ENCODE data around the gene USH2A.

Gene USH2A, protein sequence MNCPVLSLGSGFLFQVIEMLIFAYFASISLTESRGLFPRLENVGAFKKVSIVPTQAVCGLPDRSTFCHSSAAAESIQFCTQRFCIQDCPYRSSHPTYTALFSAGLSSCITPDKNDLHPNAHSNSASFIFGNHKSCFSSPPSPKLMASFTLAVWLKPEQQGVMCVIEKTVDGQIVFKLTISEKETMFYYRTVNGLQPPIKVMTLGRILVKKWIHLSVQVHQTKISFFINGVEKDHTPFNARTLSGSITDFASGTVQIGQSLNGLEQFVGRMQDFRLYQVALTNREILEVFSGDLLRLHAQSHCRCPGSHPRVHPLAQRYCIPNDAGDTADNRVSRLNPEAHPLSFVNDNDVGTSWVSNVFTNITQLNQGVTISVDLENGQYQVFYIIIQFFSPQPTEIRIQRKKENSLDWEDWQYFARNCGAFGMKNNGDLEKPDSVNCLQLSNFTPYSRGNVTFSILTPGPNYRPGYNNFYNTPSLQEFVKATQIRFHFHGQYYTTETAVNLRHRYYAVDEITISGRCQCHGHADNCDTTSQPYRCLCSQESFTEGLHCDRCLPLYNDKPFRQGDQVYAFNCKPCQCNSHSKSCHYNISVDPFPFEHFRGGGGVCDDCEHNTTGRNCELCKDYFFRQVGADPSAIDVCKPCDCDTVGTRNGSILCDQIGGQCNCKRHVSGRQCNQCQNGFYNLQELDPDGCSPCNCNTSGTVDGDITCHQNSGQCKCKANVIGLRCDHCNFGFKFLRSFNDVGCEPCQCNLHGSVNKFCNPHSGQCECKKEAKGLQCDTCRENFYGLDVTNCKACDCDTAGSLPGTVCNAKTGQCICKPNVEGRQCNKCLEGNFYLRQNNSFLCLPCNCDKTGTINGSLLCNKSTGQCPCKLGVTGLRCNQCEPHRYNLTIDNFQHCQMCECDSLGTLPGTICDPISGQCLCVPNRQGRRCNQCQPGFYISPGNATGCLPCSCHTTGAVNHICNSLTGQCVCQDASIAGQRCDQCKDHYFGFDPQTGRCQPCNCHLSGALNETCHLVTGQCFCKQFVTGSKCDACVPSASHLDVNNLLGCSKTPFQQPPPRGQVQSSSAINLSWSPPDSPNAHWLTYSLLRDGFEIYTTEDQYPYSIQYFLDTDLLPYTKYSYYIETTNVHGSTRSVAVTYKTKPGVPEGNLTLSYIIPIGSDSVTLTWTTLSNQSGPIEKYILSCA (N-terminal part only)

DNA sequence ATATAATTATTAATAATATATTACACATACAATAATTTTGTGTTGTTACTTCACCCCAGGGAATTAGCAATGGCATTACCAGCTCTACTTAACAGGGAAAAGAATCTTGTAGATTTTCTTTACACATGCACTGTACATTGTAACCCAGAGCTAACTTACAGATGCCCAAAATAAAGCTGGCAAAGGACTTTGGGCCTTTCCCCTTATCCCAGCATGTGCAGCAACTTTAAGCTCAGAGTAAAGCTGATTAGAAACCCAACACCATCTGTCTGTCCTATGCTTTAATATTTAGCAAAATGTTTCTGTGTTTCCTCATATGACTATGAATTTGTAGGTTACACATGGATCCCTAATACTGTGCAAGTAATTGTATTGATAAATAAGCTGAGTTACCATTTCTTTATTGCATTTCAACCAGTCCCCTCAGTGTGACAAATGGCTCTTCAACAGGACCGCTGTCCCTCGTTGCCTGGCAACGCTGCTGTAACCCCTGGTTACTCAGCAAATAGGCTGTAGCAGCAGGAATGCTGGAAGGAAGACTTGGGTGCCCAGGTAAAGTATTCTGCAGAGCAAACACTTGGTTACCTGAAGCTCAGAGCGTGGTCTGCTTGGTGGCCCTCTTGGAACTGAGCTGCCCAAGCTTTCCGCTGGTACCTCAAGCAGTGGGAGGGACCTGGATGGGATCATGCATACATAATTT is at the start of gene USH2A:
TSS of gene USH2A (minus strand) at position 628 of the 700 bp plus-strand sequence. CDS start 1,112 bp downstream, outside the sequence.
- DNase-seq, result peak; percentile 92

DNA sequence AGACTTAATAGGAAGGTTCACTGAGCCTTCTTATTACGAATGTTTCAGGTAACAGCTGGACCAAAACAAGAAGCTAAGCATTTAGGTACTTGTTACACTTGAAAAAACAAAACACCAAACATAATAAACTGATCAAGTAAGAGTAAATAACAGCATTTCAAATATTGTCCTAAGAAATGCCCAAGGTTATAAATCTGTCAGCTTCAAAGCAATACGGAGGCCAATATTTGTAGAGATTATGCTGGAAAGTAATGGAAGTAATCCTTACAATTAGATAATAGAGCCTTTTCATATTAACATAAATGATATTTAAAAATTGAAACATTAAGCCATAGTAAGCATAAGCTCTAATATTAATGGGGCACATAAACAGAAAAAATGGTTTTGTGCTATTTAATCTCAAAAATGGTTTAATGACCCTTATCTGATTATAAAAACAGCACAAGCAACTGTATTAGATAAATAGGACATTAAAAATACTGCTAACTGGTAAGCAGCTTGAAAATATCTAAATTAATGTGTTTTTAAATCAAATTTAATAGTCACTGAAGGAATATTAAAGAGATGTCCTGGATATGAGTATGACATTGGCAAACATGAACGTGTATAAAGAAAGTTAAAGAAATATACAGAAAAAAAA is 43.0 kb upstream of the USH2A start:
- DNase-seq, result no peak

DNA sequence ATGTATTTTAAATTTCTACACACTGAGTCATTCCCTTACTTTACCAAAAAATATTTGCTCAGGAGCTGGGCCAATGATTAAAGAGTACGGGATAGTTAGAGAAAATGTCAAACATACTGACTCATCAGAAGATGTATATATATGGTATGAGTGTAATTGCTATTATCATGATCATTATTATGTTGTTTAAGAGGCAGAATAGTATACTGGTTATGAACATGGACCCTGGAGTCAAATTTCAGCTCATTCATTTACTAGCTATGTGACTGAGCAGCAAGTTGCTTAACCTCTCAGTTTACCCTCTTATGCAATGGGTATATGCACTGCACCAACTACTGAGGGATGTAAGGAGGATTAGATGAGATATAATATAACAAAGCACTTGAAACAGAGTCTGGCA is 41.2 kb upstream of the USH2A start:
- no peak for DNase-seq

DNA sequence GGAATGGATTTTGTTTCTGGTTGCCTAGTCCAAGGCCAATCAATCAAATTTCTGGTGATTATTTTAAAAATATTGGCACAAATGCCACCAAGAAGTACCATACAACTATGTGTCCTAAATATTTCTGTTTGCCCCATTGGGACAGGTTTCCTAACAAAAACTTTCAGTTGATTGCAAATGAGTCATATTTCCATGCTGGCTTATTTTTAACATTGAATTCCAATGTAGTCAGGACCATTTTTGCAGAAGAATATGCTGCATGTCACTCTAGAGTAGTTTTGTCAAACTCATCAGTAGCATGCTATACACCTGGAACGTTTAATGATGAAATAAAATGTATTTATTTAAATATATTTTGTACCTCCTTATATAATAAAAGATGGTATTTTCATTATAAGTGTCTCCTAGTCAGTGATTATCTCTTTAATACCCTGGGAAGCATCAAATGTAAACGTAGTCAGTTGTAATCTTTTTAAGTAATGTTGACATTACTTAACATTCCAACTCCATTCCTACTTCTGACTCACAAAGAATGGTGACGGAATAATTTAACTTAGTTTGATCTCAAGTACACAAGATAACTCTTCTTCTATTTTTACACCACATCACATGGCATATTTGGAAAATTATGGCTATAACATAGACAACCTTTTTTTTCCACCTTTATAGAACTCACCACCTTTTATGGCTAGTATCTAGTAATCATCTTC is 39.0 kb upstream of the USH2A start:
- no peak for DNase-seq

DNA sequence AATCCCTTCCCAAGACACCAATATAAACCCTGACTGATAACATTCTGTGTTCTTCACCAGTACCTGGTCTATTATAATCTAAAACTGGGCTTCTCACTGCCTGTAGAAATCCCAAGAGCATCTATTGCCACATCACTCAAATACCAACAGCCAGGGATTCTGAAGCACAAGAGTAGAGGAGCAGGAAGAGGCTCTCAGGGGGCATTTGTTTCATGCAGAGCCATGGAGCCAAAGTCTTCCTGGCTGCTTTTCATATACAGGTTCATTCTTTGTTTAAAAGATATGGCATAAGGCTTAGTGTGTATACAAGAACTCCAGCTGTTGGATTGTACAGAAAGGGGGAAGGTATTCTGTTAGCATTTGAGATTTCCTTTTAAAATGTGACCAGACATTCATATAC is 38.2 kb upstream of the USH2A start:
- DNase-seq, result no peak

DNA sequence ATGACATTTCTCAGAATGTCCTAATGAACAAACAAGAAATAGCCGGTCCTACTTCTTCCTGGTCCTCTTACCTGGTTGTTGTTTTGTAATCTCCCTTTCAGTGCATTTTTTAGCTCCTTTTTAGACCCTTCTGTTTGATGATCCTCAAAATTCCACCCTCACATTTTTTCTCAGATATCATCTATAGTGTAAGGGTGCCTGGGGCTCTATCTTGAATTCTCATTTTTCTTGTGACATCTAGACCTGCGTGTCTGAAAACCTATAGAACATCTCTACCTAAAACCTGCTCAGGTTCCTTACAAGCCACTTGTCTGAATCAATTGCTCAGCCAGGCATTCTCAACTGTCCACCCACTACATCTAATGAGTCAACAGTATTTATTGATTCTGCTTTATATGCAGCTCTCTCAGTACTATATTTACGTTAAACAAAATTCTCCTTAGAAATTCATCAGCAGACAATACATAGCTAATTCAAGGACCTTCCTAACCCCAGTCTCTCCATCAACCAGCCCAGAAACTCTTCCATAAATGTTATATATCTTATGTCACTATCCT is 36.5 kb upstream of the USH2A start:
- peak; percentile 27 for DNase-seq

DNA sequence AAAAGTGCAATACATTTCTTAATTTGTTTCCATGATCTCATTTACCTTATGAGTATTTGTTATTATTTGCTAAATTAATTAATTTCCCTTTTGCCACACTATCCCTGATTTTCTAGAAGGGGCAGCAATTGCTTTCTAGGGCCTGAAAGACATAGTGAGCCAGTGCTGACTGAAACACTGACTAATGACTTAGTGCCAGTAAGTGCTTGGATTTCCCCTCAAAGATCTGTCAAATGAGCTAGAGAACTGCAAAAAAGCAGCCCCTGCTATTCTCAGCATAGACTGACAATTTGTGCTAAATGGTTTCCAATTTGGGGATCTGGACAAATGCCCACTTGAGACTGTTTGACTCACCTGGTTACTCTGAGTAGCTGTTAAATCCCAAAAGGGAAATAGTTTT is 35.6 kb upstream of the USH2A start:
- no peak for DNase-seq

DNA sequence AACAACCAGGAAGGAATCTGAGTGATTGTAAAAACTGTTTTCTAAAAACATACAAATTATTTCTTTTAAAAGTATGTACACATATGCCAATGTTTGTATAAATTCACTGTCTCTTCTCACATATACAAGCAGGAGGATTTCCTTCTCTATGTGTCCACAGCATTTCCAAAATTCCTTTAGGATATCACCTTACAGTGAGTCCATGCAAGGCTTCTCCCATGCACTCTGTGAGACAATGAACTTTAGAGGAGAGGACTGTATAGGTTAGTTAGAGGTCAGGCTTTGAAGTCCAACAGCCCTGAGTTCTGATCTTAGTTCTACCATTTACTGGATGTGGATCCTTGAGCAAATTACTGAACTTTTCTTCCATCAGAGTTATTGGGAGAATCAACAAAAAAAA is 34.1 kb upstream of the USH2A start:
- DNase-seq, result no peak

DNA sequence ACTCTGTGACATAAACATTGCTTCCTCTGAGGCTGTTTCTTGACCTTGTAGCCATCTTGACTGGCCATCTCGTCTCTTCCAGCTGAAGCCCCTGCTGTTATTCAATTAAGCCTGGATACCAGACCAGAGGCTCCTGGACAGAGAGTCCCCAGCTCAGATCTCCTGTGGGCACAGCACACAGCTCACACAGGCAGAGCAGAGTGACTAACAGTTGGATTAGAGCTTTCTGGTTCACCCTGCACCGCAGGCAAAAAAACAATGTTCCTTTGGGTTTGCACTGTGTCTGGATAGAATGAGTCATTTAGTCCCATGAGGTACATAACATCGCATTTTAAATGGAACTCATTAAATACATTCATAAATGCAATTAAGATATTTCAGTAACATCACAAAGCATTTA is 33.4 kb upstream of the USH2A start:
- no peak for DNase-seq

DNA sequence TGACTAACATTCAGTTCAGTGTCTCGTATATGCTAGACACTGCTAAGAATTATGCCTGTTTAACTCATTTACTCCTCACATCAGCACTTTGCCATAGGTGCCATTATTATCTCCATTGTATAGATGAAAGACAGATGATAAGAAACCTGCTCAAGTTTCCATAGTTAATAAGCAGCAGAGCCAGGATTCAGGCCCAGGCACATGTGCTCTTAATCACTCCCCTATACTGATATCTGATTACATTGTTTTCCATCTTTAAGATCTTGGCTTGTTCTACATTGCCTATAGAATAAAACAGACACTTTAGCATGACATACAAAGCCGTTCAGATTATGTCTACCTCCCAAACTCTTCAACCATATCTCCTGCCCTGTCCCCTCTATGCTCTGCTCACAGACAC is 30.5 kb upstream of the USH2A start:
- DNase-seq, result no peak

DNA sequence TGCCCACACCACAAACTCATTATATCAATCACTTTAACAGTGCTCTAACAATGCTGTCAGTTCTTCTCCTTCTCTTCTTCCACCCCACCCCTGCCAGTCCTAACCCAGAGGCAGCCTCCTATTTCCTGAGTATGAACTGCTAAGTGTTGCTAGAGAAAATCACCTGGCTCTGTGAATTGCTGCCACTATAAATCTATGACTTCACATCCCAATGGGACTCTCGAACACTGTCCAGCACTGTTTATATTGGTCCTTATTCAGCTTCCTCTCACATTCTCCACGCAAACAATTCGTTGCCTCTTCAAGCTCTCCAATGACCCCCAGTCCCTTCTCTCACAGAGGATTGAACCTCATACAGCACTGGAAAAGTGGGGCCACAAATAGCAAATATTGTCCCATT is 27.0 kb upstream of the USH2A start:
- DNase-seq, result peak; percentile 78

DNA sequence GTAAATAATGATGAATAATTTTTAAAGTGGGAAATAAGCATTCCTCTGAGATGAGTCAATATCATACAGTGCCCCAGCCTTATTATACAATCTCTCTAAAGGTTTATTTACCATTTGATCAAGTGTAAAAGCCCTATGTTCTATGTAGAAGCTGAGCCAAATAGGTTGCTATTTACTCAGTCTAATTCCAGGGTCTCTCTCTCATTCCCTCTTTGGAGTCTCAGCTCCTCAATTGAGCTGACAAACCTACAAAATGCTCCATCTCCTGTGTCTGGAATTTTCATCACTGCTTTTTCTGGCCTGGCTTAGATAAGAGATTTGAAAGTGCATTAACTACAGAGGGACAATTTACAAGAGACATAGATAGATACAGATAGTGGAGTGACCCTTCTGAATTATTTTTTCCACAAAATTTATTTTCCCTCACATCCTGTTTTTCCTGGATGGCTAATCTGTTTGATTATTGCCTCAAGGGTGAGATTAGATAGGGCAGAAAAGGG is 24.8 kb upstream of the USH2A start:
- DNase-seq, result peak; percentile 81

DNA sequence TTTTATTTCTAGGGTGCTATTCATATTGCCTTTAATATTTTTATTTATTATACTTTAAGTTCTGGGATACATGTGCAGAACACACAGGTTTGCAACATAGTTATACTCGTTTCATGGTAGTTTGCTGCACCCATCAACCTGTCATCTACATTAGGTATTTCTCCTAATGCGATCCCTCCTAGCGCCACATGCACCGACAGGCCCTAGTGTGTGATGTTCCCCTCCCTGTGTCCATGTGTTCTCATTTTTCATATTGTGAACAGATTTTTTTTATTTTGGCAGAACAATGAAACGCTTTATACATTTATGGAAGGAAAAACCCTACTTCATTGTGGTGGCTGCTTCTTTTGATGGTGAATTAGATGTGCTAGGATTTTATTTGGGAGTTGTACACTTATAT is 14.4 kb upstream of the USH2A start:
- DNase-seq, result no peak

DNA sequence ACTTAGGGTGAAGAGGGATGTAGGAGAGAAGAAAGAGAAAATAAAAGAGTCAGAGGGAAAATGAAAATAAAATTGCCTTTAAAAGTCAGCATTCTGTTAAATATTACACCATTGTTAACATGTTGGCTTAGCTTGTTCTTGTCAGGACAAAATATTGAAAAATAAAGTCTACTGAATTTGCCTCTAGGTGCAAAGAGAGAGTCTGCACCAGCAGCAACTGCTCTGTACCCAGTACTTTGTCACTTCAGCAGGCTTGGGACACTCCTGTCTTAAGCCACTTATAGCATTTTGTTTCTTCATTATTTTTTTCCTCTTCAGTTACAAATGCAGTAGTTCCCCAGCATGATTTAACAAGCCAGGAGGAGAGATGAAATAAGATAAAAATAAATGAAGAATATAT is 11.0 kb upstream of the USH2A start:
- no peak for DNase-seq

DNA sequence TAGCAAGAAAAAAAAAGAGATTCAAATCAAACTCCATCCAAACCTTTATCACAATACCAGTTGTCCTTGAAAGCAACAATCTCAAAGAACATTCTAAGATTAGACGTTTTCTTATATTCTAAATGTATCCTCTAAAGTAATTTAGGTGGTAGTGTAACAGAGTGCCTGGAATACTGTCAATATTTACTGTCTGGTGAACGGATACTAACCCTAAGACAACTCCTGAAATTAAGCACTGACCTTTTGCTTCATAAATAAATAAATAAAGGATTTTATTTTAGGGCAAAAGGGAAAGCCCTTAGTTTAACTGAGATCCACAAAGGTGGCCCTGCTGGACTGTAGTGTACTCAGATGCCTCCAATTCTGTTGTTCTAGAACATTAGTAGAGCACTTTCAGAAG is 9.9 kb upstream of the USH2A start:
- DNase-seq, result no peak

DNA sequence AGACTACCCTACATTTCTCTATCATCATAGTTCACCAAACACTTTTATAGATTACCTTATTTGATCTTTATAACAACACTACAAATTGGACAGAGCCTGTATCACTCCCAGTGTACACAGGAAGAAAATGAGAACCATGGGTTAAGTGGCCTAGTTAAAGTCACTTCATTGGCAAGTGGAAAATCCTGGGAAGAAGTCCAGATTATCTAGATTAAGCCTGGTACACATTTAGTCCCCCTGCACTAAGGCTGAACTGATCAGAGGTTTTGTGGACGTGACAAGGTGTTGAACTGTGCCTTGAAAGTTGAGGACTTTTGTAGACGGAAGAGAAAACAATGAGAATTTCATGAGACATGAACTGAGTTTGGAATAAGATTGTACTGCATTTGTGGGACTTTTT is 7.5 kb upstream of the USH2A start:
- peak; percentile 29 for DNase-seq

DNA sequence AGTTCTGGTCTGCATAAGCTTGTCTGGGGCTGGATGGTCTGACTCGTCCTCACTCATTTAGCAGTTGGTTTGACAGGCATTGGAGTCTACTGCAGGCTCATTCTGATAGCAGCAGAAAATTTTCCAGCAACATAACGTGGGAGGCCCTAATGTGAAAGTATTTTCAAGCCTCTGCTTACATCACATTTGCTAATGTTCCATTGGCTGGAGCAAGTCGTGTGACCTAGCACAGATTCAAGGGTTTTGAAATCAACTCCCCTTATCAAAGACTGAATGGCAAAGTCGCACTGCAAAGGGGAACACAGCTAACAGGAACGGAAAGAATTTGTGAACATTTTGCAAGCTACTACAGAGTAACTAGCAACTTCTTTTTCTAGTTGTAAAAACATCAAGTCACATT is 2.3 kb upstream of the USH2A start:
- DNase-seq, result no peak

DNA sequence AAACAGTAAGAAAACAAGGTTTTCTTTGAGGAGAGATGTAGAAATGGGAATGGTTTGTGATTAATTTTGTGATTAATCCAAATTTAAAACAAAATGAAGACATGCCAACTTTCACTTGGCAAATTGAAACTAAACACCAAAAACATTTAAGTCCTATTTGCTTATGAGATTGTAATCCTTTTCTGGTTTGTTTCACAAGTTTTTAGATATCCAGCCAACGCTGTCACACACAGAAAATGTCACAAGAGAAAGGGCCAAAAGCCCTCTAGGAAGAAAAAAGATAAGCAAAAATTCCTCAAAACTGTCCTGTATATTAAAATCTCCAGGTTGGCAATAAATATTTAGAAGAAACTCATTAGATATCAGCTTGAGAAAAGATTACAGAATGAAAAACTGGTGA is 2.5 kb downstream of the USH2A start:
- no peak for DNase-seq

DNA sequence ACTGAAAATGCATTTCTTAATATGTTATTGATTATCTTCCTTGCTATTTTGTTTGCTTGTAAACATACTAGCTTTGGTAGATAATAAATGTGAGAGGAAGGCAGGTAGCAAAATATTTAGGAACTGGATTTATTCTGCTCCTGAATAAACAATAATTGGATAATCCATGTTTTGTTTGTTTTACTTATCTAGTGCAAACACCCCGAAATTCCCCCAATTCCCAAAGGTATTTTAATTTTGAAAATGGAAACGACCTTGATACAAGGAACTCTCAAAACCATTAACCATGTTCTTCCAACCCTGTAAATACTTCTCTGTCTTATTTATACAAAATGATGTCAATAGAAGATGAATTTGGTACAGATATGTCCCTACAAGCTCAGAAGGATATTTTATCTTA is 3.0 kb downstream of the USH2A start:
- no peak for DNase-seq

DNA sequence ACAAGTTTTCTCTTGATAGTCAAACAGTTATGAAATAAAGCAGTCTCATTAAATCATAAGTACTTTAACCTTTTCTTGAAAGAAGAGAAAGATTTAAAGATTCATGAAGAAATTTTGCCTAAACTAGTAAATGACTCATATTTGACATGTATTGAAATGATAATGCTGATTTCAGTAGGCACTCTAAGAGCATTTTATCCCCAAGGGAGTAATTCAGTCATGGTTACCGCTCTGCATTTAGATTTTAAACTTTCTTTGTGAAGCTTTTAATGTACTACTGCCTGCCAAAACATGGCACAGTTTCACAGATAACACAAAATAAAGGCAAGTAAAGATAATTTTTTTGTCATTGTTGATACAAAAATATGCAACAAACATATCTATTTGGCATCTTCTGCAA is 6.8 kb downstream of the USH2A start:
- no peak for DNase-seq

DNA sequence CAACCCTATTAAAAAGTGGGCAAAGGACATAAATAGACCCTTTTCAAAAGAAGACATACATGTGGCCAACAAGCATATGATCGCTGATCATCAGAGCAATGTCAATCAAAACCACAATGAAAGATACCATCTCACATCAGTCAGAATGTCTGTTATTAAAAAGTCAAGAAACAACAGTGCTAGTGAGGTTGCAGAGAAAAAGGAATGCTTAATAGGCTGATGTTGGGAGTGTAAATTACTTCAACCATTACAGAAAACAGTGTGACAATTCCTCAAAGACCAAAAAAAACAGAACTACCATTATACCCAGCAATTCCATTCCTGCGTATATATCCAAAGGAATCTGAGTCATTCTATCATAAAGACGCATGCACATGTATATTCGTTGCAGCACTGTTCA is 13.2 kb downstream of the USH2A start:
- DNase-seq, result no peak
